ENCODE data around the gene CEP250.
"Not testable (repeated sequence)": the region's sequence is repeated elsewhere in the genome, so short reads cannot be mapped to it uniquely, and the experiment has no call there.

Gene CEP250

GRCh38 chr20:35541118-35541782, 85.9 kb downstream of the CEP250 start:
- no peak for DNase-seq

GRCh38 chr20:35541783-35542662, 86.6 kb downstream of the CEP250 start, which contains the start of gene ERGIC3:
Gene ERGIC3 (plus strand): TSS chr20:35542078. CDS start chr20:35542098, 20 bp downstream.
- peak; percentile 98 for DNase-seq

GRCh38 chr20:35542990-35543389, 87.6 kb downstream of the CEP250 start:
- no peak for DNase-seq

GRCh38 chr20:35544436-35544835, 89.0 kb downstream of the CEP250 start:
- DNase-seq, result no peak

- DNase-seq, result not testable (repeated sequence)
Observed at GRCh38 chr20:35544941-35545340, 89.5 kb downstream of the CEP250 start.

GRCh38 chr20:35546127-35546526, 90.7 kb downstream of the CEP250 start:
- DNase-seq, result no peak

- DNase-seq, result no peak
Observed at GRCh38 chr20:35547329-35547728, 91.9 kb downstream of the CEP250 start.

- no peak for DNase-seq
Observed at GRCh38 chr20:35551503-35551902, 96.1 kb downstream of the CEP250 start.

GRCh38 chr20:35552914-35553313, 97.5 kb downstream of the CEP250 start:
- no peak for DNase-seq

GRCh38 chr20:35555461-35555860, 100.1 kb downstream of the CEP250 start:
- not testable (repeated sequence) for DNase-seq

GRCh38 chr20:35555951-35556645, 100.7 kb downstream of the CEP250 start:
- DNase-seq, result no peak

GRCh38 chr20:35556871-35557270, 101.5 kb downstream of the CEP250 start:
- DNase-seq, result no peak

GRCh38 chr20:35558451-35558850, 103.1 kb downstream of the CEP250 start:
- DNase-seq, result no peak

GRCh38 chr20:35559042-35559693, 103.8 kb downstream of the CEP250 start:
- no peak for DNase-seq

GRCh38 chr20:35560105-35560511, 104.7 kb downstream of the CEP250 start:
- no peak for DNase-seq

- no peak for DNase-seq
Observed at GRCh38 chr20:35560541-35560940, 105.1 kb downstream of the CEP250 start.

GRCh38 chr20:35561268-35561667, 105.9 kb downstream of the CEP250 start:
- no peak for DNase-seq

GRCh38 chr20:35561671-35562070, 106.3 kb downstream of the CEP250 start:
- DNase-seq, result no peak

- no peak for DNase-seq
Observed at GRCh38 chr20:35562541-35563110, 107.2 kb downstream of the CEP250 start.

- DNase-seq, result no peak
Observed at GRCh38 chr20:35563834-35564233, 108.4 kb downstream of the CEP250 start.

GRCh38 chr20:35564905-35565304, 109.5 kb downstream of the CEP250 start:
- no peak for DNase-seq

- DNase-seq, result no peak
Observed at GRCh38 chr20:35568645-35569044, 113.2 kb downstream of the CEP250 start.
